Dermis blood vessel endothelial cell (primary cell): ENCODE results near the gene CRACR2B. TPM values are rescaled to one million over a fixed set of nuclear protein-coding genes. Genes with fewer than 3 reads are reported as not detected.

Experiments
- DNase-seq: peaks from one replicate; pipeline ENCODE4 v3.0.0; 2010
- total RNA-seq: library from RNA; depleted of rRNA; stranded (reverse); fragments of >200 nt; gene quantifications from 2 replicates; pipeline ENCODE4 v1.2.3, GENCODE V29; 2014

Gene CRACR2B
- total RNA-seq, 1 donor from 2014 or later: 29.8 TPM

DNA sequence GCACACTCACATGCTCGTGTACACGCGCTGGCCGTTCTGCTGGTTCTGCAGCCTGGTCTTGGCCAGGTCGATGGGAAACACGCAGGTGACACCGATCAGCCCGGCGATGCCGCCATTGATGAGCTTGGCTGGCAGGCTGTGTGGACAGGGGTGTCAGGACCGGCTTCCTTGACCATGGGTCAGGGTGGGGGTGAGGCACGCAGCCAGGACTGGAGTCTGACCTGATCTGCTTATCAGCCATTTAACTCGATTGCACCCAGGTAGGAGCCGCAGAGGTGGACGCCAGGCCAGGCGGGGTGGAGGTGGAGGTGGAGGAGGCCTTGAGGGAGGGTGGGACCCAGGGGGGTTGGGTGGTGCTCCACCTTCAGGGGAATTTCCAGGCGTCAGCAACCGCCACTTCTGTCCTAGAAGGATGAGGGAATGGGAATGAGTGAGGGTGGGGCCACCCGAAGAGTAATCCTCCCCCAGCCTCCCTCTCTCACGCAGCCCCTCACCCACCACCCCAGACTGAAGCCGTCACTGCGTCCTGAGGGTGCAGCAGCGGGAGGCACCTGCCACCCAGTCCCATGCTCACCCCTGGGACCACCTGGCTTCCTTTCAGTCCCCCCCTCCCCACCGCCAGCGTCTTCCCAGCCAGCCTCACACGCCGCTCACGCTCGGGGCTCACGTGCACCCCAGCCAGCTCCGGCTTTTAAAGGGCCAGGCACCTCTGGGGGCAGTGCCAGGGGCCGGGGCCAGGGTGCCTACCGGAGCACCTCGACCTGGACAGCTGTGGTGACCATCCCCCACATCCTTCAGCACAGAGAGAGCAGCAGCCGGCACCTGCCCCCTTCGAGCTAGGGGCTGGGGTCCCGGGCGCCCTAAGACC lies 32.7 kb upstream of the CRACR2B start:
- DNase-seq: no peak

DNA sequence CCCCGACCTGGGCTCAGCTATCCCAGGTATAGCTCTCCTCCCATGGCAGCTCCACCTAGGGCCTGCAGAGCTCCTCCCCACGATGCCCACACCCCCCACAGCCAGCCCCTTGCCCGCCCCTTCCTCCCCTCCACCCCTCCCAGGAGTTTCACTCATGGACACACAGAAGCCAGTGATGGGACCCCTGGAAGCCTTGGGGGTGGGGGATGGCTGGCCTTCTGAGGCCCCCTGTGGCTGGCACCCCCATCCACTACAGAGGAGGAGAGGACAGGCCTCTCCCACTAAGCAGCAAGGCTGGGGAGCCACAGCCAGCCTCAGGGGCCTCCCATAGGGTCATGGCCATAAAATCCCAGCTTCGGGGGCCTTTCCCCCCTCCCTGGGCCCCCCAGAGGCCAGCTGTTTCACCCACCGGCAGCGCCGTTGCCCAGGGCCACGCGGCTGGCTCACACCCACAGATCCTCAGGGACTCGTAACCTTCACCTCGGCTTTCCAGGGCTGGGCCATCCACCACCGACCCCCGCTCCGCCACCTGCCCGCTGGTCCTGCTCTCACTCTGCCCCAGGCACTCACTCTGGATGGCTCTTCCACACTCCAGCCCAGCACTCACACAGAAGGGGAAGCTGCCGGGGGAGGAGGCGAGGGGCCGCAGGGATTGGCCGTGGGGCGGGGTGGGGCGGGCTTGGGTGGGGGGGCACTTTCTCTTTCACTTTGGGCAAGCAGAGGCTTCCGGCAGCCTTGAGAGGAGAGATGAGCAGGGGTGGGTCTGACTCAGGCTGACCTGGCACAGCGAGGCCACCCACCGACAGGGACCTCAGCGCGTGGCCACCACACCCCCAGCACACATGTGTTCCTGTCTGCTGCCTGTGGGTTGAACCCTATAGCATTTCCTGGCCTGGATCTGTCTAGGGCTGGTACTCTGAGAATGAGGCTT lies 31.8 kb upstream of the CRACR2B start:
- DNase-seq: peak; percentile 74

DNA sequence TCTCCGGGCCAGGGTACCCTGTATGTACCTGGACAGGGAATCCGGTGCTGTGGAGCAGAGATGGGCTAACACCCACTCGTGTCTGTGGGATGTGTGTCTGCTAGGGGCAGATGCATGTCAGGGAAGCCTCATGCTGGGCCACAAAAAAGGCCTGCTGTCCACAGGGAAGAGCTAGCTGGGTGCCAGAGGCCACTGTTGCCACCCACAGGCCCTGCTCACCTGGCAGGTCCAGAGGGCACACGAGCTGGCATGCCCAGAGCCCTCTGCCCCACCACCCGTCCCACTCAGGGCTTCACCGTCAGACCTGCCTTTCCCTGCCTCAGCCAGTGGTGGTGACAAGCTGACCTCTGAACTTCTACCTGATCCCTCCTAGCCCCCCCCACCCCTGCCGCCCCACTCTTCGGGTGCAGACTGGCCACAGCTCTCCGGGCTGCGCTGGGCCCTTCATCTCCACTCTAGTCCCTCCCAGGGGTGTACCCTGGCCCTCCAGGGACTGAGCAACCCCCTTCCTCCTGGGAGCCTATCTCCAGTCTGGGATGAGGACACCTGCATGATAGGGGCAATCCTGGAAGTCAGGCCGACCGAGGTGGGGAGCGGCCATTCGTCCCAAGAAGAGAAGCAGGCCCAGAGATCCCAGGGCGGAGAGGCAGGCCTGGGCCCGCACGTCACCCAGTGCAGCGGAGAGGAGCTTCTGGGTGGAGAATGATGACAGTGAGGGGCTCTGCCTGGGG lies 31.0 kb upstream of the CRACR2B start:
- DNase-seq: no peak

DNA sequence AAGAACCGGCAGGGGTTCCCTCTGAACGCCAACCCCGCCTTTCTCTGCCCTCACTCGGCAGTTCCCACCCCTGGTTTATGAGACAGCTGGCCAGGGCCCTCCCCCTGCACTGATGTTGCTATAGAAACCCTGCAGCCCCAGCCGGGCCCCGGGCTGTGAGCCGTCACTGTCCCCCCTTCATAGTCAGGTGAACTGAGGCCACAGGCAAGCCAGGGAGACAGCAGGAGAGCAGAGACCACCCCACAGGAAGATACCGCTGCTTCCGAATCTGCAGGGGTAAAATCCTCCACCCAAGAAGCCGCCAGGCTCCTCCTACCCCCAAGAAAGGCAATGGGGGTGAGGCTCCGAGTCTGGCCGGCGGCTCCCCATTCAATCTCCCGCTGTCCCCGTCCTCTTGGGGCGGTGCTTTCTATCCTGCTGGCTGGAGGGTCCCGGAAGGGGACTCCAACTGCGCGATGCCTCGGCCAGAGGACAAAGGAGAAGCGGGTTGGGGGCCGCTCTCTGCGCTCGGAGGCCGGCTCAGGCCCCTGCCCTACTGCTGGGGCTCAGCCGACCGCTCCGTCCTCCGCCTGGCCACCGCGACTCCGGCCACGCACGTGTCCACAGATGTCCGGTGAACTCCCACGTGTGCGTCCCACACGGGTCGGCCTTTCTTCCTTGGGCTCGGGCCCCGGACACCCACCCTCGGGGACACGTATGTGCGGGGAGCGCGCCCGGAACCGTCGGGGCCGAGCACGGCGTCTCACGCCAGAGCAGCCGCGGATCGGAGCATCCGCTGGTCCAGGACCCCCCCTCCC lies 30.2 kb upstream of the CRACR2B start:
- DNase-seq: peak; percentile 77

DNA sequence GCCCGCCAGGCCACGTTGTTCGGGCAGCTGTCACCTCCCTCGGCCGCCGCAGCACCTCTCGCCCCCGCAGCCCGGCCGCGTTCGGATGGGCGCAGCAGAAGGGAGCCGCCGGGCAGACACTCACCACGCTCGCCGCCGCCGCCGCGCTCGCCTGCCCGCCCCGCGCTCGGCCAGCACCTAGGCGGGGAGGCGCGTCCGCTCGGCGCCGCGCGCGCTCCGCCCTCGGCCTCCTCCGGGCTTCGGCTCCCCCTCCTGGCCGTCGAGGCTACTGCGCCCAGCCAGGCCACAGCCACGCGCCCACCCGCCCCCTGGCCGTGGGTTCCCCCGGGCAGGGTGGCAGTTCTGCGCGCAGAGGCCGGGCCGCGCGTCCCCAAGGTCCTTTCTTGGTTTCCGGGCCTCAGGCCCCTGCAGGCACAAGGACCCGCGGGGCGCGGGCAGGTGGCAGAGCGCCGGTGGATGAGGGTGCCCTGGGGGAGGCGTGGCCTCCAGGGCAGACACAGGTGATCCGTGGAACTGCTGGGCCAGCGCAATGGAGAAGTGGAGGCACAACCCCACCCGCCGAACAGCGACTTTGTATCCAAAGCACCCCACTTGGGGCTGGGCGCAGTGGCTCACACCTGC lies 29.5 kb upstream of the CRACR2B start, which contains the start of gene SLC25A22:
SLC25A22 (minus strand) TSS at position 189 of the 621 bp plus-strand sequence. CDS start 3,275 bp downstream, outside the sequence.
- DNase-seq: peak; percentile 88

DNA sequence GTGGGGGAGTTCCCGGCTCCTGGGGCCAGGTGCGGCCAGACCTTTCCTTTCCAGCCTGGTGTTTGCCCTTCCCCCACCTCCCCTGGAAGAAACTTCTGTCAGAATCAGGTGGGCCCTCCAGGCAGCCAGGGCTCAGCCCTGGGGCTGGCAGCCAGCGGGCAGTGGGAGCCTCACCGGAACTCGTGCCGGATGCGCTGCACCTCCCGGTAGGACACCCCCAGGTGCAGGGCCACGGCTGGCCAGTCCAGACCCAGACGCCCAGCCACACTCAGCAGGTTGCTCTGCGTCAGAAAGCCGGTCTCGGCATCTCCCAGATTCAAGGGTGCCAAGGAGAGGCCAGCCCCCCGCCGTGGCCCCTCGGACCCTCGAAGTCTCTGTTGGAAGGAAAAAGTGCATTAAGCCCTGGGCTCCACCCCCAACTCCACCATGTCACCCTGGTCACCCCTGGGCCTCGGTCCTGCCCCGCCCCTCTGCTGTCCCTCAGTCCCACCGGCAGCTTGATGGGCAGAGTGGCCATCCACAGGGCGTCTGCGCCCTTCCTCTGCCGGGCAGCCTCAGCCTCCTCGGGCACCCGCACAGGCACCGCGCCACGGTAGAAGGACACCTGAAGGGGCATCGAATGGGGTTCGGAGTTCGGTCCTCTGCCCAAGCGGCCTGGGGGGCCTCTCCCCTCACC lies 27.9 kb upstream of the CRACR2B start:
- DNase-seq: no peak

DNA sequence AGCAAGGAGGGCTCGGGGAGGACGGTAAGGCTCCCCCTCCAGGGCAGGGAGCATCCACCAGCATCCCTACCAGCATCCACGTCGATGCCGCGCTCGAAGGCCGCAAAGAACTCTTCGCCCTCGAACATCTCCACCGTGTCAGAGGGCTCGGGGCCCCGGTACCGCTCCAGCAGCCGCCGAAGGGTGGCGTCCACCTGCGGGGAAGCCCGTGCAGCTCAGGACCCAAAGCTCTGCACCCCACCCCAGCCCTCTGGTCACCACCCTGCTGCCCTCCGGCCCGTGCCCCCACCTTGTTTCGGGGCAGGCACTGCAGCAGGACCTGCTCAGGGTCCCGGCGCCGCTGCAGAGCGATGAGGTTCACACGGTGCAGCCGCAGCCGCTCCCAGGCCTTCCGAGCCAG lies 27.2 kb upstream of the CRACR2B start:
- no peak for DNase-seq

DNA sequence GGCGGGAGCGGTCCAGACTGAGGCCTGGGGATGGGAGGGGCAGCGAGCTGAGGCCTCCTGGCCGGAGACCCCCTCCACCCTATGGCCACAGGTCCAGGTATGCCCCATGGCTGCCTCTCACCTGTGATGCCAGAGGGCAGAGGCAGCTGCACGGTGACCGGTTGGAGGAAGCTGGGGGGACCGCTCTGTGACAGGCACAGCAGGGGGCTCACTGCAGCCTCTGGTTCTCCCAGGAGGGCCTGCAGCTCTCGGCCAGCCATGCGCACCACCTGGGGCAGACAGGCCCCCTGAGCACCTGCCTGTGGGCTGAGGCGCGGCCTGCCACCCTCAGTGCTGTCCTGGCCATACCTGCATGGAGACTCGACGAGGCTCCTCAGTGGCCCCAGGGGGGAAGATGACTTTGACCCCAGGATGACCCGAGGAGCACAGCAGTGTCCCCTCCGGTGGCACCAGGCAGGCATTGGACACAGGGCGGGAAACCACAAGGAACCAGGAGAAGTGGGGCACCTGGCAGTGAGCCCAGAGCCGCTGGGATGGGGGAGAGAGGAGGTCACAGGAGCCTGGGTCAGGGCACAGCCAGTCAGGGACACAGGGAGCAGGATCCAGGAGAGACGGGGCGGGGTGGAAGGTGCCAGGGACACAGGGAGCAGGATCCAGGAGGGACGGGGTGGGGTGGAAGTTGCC lies 26.5 kb upstream of the CRACR2B start:
- no peak for DNase-seq

DNA sequence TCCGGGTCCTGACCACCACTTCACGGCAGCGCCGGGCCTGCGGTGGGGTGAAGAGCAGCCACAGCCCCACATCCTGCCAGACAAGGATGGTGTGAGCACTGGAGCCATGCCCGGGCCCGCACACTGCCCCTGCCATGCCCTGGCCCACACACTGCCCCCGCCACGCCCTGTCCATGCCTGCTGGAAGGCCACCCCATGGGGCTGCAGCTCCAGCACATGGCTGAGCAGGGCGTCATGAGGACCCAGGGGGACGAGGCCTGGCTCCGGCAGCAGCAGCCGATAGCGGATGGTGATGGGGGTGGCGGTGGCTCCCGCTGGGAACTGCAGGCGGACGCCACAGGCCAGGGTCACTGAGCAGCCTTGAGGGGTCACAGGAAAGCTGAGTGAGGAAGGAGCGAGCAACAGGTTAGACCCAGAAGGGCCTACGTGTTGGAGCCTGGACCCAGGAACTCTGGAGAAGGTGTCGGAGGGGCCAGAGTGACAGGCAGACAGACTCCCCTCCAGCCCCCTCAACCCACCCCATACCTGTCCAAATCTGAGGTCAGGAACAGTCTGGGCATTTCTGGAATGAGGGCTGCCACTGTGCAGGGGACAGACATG lies 25.6 kb upstream of the CRACR2B start:
- no peak for DNase-seq

DNA sequence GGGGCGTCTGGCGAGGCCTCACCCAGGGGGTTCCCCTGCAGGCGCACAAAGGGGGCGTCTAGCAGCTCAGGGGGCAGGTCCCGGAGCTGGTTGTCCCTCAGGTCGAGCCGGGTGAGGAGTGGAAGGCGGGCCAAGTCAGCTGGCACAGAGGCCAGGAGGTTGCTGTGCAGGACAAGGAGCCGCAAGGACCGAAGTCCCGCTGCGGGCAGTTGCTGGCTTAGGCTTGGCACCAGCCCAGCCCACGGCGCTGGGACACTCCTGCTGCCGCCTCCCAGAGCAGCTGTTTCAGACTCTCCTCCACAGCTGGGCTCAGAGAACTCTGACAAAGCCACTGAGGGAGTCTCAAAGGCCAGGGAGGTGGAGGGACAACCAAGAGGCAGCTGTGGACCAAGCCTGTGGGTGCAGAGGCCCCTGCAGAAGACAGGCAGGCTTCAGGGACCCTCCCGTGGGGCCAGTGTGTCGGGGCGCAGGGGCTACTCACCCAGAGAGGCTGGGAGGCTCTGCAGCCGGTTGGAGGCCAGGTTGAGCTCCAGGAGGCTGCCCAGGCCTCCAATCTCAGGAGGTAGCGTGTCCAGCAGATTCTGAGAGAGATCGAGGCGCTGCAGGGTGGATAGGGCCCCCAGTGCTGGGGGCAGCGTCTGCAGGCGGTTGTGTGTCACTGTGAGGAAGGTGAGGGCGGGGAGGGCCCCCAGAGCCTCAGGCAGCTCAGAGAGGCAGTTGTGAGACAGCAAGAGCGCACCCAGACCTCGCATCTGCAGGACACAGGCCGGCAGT lies 24.8 kb upstream of the CRACR2B start:
- DNase-seq: no peak

DNA sequence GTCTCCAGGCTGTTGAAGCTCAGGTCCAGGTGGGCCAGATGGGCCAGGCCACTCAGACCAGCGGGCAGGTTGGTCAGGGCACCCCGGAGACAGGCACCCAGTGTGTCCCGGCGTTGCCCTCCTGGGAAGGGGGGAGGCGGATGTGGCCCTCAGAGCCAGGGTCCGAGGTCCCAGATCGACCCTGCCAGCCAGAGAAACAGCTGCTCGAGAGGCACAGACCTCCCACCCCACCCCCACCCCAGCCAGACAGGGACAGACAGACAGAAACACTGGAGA lies 24.3 kb upstream of the CRACR2B start:
- DNase-seq: no peak

DNA sequence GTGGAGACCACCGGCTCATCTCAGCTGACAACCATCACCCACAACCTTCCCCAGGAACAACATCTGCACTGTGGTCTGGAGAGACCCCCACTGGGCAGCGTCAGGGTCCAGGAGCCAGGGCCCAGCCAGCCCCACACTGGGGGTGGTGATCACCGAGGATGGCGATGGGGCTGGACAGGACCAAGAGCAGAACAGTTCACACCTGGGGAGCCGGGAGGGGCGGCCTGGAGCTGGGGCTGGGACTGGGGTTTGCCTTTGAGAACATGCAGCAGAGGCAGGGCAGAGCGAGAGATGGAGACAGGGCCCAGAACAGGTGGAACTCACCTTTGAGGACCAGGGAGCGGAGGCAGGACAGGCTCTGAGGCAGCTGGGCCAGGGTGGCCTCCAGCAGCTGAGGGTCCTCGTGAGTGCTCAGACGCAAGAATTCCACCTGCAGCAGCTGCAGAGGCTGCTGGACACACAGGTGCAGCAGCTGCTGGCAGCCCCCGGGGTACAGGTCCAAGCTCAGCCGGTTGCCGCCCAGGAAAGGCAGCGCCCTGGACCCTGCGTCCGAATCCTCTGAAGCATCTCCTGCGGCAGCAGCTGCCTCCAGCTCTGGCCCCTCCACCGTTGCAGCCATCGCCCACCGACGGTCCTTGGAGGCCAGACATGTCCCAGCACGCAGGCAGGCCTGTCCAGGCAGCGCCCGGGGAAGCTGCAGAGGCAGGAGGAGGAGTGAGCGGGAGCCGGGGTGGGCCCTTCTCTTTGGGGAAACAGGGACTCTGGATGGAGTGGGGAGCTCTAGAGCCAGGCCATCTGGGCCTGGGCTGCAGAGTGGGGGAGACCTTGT lies 23.7 kb upstream of the CRACR2B start:
- no peak for DNase-seq

DNA sequence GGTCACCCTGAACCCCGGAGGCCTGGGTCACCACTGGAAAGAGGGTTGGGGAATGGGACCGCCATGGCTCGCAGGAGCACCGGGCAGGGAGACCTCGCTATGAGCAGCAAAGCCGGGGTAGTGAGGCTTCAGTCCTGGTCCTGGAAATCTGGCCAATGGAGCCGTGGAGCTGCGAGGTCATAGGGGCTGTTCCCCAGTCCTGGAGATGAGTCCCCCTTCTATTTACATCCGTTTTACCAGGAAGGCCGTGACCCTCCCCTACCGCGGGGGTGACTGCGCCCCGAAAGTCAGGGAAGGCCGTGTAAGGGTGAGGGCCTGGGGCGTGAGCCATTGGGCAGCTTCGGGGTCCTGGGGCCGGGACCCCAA lies 23.1 kb upstream of the CRACR2B start:
- DNase-seq: no peak

DNA sequence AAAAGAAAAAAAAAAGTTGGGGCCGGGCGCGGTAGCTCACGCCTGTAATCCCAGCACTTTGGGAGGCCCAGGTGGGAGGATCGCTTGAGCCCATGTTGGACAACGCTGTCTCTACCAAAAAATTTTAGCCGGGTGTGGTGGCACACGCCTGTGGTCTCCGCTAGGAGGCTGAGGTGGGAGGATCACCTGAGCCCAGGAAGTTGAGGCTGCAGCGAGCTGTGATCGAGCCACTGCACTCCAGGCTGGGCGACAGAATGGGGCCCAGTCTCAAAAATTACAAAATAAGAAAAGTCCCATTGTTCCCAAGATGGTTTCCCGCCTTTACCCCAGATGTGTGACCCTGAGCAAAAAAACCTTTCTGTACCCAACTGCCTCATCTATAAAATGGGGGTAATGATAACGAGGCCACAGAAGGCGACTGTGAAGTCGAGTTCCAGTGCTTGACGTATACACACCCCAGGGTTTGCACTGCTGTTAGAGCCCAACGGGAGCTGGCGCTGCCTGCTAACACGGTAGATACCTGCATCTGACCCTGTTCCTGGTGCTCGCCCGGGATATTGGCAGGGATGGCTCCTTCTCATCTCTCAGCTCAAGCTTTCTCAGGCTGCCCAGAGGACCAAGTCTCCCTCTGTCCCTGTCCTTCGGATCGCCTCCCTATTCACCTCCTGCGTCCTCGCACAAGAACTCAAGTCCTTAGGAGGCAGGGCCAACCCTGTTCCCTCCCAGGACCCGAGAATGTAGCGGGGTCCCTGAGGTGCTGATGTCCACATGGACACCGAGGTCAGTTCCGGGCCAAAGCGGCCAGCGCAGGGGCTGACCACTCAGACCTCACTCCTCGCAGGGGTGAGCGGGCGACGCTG lies 19.1 kb upstream of the CRACR2B start:
- DNase-seq: no peak

DNA sequence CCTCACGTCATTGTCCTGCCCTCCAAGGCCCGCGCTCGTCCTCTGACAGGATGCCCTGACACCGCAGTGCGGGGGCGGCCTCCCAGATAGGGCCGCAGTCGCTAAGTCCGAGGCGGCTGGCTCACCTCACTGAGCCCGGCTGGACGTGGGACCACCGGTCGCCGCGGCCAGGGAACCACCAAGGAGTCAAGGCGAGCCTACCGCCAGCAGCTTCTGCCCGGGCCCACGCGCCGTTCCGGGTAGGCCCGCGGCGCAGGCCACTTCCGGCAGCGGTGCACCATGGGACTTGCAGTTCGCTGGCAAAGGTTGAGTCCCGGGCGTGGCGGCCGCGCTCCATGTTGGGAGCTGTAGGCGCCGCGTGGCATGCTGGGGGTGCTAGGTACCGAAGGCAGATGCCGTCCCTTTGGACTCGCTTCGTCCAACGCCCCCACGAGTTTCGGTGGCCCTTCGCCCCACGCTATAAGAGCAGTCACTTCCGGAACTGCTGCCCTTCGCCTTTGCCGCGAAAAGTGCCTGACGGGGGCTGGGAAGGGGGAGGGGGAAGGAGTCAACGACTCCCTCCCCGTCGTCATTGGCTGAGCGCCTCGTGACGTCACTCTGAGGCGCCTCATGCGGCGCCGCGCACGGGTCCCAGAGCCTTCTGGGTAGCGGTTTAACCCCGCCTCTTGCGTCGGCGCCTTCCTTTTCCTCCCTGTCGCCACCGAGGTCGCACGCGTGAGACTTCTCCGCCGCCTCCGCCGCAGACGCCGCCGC lies 18.3 kb upstream of the CRACR2B start, which contains the start of gene RPLP2:
RPLP2 (plus strand) TSS at position 681 of the 753 bp plus-strand sequence. CDS start 268 bp downstream, outside the sequence.
- DNase-seq: peak; percentile 98

DNA sequence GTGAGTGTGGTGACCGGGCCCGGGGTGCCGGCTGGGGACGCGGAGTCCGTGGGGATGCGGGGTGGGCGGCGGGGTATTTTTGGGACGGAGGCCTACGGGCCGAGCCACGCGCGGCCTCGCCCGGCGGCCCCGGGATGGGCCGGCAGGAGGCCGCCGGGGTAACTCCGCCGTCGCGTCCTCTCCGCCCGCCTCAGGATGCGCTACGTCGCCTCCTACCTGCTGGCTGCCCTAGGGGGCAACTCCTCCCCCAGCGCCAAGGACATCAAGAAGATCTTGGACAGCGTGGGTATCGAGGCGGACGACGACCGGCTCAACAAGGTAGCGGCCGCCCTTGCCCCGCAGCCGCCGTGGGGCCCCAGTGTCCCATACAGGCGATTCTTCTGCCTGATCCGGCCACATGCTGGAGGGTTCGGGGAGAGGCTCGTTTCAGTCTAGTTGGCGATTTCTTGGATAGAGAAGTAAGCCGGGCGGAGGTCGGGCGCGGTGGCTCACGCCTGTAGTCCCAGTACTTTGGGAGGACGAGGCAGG lies 17.6 kb upstream of the CRACR2B start:
- no peak for DNase-seq
